Occipital lobe (tissue), 2 donors: ENCODE measurements around the gene DUOX2. TPM values are rescaled to one million over a fixed set of nuclear protein-coding genes. Genes with fewer than 3 reads are reported as not detected.
"Not testable (repeated sequence)": the region's sequence is repeated elsewhere in the genome, so short reads cannot be mapped to it uniquely, and the experiment has no call there.

ENCODE experiments used
- DNase-seq: peaks from one replicate; lab custom pipeline; 2025; lab: John Stamatoyannopoulos, UW
- total RNA-seq: library from RNA; depleted of rRNA; stranded (reverse); fragments of >200 nt; gene quantifications from one replicate; pipeline ENCODE4 v1.2.3, GENCODE V29; 2014

Gene DUOX2
- total RNA-seq, 1 donor from 2014 or later, result not detected

DNA sequence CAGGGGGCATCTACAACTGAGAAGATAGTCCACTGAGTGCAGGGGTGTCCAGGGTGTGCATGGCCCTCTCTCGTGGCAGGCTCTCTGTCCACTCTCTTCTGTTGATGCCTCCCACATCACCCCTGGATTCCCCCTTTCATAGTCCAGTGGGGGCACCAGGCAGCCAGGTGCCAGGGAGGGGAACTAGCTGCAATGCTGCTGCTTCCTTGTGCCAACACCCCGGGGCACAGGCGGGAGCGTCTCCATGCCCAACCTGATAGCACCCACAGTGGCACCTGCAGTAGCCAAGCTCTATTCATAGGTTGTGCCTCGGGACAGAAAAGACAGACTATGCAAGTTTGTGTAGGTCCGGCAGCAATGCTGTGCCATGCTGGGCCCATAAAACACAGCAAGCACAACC, 11.7 kb downstream of the DUOX2 start:
- DNase-seq, result no peak

DNA sequence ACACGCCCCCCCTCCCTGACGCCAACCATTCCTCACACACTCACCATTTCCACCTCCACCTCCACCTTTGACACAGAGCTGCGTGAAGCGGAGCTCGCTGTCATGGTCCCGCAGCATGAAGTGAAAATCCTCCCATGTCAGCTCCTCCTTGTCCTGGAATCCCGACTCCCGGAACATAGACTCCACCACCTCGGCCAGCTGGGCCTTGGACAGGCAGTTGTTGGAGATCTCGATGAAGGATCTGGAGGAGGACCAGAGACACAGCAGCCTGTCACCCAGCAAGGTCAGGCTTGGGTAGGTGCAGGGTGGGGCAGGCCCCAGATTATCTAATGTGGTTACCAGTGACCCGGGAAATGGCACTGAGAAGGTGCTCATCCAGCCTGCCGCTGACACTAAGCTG, 12.2 kb downstream of the DUOX2 start:
- DNase-seq, result no peak

DNA sequence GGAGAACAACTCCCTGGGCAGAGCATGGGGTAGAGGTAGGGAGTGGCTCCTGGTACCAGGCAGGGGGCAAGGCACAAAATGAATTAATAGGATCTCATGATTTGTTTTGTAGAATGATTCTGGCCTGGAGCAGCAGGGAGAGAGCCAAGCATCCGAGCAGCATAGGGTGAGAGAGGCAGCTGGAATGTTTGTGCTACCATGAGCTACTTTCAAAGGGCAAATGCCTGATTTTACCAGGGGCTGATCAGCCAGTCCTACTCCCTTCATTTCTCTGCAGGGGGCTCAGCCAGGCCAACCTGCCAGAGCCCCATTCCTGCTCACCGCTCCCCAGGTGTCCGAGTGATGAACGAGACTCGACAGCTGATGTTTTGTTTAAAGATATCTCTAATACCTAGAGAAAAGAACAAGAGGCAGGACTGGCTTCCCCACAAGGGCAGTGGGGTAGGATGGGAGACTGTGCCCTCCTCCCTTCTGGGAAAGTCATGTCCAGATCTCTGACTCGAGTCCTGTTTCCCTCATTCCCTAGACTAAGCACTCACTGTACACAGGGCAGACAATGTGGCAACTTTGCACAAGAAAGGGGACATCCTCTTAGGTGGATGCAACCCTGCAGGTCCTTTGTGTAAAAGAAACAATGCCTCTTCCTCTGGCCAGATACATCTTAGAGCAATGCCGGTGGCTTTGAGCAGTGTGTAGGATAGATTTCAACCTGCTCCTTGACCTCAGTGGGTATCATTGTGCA, 12.9 kb downstream of the DUOX2 start:
- DNase-seq, result no peak

DNA sequence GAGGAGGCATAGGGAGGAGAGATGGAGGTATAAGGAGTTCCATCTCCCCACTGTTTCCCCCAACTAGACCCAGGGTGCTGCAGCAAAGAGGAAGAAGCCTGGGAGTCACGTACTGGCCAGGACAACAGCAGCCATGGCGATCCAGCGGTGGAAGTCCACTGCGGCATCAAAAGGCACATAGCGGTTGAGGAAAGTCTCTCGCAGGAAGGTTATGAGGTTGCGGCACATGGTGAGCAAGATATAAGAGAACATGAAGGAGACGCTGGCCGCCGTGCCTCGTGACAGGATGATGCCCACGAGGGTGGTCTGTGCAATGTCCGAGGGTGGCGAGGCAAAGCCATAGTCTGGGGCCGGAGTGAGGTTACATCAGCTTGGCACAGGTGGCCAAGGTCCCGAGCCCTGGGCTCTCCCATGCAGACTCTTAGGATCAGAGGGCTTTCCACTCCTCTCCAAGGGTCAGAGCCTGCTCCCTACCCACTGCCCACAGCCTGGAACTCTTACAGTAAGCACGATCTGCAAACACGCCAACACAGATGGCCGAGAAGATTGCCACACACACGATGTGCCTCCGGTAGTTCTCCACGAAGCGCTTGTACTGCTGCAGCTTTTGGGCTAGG, 14.3 kb downstream of the DUOX2 start:
- no peak for DNase-seq

DNA sequence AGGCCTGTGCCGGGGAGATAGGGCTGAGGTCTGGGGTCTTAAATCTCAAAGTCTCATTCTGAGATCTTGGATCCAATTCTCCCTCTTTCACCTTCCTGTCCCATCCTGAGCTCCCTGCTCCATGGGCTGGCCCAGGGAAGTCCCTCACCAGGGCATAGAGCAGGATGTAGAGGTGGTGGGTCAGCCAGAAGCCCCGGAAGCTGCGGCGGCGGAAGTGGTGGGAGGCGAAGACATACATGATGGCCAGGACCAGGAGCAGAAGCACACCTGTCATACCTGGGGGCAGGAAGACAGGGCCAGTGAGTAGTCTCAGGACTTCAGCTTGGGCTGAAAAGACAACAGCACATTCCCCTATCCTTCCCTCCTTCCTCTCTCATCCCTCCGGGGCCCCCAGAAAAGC, 16.5 kb downstream of the DUOX2 start:
- no peak for DNase-seq

DNA sequence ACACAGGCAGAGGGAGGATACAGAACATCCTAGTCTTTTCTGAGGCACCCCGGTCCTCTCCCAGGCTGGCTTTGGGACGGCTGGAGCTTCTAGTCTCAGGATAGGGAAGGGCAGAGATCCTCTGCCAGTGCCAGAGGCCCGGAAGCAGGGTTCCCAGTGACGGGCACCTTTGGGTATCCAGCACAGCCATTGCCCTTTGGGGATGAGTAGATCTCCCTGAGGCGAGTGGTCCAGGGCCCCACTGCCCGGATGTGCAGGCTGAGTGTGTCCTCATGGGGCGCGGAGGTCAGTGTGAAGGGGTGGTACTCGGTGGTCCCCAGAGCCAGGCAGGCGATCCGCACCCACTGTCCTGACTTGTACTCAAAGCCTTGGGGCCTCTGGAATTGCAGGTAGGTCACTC, 18.3 kb downstream of the DUOX2 start:
- no peak for DNase-seq

DNA sequence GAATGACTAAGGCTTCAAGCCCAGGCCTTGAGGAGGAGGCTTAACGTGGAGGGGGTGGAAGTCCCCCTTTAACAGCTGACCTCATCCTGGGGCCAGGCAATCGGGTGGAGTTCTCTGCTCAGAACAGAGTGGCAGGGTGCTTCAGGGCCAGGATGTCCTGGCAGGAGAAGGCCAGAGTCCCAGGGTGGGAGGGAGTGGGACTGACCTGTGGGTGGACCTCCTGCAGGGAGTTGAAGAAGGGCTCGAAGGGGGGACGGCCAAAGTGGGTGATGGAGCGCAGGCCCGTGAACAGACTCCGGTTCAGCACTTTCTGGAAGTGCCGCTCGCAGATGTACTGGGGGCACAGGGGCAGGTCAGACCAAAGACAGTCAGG, 19.6 kb downstream of the DUOX2 start:
- DNase-seq, result no peak

DNA sequence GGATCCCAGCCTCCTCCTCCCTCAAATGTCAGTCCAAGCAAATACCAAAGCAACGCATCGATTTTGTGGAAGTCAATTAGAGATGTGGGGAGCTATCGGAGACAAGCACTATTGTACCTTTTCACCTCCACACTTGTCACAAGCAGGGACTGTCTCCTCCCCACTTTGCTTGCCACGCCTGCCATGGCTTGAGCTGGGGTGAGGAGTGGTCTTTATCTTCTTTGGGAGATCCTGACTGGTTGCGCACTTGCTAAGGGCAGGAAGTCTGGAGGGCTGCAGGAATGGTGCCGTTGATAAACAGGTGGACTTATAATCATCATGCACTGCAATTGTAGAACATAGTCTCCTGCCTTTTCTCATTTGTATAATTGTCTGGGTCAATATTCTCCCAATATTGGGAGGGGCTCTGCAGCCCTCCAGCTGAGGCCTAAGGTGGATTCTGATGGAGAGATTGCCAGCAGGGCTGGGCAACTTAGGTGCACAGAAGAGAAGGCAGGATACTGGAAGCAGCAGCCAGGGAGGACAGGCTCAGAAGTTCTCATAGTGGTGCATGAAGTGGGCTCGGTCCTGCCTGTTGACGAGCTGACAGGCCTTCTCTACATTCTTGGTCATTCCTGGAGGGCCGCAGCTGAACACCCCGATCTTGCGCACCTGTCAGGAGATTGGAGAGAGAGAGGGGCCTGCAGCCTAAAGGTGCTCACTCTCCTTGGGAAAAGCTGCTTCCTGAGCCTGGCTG, 20.2 kb downstream of the DUOX2 start:
- no peak for DNase-seq

DNA sequence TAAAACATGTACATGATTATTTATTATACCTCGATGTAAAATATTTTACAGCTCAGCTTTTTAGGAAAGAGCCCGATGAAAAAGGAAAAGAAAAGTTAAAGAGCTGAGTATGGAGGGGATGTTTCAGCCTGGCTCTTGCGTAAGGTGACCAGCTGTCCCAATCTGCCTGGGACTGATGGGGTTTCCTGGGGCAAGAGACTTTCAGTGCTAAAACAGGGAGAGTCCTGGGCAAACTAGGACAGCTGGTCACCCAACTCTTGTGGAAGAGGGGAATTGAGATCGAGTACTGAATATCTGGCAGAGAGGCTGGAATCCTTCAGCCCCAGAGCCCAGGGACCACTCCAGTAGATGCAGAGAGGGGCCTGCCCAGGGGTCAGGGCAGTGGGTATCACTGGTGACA, 21.0 kb downstream of the DUOX2 start:
- no peak for DNase-seq

DNA sequence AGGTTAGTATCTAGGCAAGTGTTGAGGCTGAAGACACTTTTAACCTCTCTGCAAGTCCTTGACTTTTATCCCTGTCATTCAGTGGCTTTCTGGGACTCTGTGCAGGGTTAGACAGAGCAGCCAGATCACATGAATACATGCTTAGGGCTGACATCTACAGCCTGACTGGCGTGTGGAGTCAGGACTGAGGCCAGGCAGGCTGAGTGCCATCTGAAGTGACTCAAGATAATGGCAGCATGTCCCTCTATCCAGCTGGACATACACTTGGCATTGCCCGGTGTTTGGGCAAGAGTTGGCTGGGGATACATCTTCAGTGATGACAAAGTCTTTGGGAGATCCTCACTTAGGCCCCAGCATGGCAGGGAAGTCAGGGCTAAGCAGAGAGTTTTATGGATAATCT, 22.4 kb downstream of the DUOX2 start:
- DNase-seq, result no peak

DNA sequence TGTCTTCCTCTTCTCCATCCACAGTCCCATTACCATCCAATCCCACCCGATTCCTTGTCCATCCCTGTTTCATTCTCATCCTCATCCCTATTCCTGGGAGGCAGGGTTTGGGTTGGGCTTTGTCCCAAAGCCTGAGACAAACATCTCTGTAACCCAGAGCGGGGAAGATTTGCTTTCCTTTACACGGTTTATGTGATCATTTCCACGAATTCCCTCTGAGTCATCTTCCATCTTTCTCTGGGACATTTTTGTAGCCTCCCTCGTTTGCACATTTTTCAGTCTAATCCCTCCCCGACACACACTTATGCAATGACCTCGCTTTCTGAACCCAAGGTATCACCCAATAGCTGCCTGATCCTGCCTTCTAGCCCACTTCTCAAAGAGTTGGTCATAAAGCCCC, 22.8 kb downstream of the DUOX2 start:
- no peak for DNase-seq

DNA sequence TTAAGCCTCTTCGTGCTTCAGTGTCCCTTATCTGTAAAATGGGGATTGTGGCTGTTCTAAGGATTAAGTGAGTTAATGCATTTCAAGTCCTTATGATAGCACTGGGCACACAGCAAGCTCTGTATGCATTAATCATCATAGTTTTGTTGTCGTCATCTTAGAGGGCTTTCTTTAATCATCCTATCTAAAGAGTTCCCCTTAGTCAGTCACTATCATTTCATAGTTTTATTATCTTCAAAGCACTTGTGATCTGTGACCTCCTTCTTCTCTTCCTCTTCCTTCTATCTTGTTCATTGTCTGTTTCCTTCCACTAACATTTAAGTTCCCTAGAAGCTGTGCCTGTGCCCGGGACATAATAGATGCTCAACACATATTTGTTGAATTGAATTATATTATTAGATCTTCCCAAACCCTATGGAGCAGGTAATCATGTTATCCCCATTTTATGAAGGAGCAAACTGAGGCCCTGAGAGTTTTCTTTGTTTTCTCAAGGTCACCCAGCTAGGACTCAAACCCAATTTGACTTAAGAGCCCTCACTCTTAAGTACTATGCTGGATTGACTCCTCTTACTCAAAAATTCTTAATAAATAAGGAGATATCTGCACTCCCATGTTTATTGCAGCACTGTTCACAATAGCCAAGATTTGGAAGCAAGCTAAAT, 24.1 kb downstream of the DUOX2 start:
- no peak for DNase-seq

DNA sequence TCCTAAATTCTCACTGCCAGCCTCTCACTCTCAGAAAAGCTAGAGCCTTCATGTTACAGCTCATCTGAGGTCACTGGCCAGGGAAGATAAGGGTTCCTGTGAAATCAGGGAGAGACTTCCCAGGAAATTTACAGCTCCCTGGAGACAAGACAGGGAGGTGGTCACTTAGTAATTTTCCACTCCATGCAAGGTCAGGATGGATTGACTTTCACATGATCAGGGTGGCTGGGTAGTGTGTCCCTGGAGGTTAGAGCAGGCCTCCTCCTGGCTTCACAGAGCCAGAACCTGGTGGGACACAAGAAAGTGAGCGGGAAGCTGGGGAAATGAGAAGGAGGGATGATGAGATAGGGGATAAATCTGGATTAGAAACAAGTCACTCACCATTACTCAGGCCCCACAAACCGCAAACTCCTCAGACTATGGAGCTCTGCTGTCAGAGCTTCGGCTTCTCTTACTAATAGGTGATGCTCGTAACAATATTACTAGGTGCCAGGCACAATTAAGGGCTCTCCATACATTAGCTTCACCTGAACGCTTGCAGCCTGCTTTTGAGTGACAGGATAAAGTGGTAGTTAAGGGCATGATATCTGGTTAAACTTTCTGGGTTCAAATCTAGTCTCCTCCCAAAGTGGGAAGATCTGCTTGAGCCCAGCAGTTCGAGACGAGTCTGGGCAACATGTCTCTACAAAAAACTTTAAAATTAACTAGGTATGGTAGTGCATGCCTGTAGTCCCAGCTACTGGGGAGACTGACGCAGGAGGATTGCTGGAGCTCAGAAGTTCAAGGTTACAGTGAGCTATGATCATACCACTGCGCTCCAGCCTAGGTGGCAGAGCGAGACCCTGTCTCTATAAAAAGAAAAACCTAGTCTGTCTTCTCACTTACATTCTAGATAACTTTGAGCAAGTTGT, 24.9 kb downstream of the DUOX2 start:
- no peak for DNase-seq

DNA sequence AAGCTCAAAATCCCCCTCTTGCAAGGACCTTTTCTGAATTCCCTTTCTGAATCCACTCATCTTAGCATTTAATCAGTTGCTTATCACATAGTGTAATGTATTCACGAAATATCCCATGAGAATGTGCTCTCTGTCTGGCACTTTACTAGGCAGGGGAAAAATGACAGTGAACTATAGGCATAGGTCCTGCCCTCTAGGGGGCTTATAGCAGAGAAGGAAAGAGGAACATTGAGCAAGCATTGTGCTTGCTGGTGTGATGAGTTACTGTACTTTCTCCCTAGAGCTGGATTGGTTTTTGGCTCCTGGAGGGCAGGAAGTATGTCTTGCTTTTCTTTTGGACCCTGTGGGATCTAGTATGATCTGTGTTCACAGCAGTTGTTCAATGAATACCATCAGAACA, 26.5 kb downstream of the DUOX2 start:
- no peak for DNase-seq

DNA sequence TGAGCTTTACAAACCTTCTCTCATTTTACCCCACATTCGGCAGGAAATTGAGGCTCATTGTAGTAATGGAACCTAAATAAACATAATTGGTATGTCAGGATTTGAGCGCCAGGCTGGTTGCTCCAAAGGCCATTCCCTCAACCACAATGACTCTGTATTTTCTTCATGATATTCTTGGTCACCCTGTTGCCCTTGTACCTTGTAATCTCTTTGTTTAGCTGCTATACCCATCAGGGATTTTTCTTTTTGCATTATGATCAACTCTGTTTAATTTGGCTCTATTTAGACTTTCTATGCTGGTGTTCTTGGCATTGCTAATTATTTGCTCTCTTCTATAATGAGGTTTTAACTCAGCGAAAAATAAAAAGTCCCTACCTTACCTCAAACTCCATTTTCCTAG, 29.8 kb downstream of the DUOX2 start:
- no peak for DNase-seq

DNA sequence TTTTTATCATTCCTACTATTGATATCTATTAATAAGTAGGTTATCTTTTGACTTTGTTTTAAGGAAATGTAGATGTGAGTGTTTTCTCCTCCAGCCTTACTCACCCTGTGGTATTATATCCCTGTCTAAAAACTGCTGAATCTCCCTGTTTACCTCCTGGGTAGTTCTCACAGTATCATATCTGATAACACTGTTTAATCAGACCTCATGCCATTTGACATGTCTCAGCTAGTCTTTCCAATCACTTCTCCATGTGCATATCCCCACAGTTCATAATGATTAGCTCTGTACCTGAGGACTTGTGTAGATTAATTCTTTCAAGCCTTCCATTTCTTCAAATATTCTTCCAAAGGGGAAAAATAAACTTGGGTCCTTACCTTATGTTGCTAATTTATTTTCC, 30.7 kb downstream of the DUOX2 start:
- no peak for DNase-seq

DNA sequence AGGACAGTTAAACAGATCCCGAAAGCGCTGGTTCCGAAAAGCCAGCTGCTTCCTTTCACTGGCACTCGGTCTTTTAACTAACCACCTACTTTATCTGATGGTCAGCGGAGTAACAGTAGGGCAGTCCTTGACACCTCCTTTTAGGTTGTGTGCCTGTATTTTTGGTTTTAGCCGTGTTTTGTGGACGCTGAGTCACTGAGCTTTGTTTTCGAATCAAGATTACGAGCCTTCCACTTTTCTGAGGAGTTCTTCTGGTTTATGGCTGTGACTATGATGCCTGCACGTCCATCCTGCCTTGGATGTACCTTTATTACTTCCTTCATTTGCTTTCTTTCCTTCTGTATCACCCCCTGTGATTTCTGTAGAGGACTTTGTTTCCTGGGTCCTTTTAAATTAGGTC, 31.6 kb downstream of the DUOX2 start:
- DNase-seq, result not testable (repeated sequence)

DNA sequence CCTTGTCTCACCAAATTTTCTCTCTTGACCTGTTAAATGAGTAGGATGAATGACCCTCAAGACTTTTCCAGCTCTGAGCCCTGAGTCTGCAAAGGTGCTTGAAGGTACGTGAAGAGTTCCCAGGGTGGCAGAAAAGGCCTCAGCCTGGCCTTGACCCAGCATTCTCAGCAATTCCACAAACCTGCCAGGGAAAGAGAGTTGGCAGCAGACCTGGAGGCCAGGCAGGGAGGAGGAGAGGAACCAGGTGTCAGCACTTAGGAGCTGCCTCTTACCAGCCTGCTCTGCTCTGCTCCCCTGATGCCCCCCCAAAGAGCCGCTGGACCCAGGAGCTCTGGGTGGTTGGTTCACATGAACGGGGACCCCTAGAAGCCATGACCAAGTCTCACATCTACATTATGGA, 33.4 kb downstream of the DUOX2 start:
- DNase-seq, result not testable (repeated sequence)

DNA sequence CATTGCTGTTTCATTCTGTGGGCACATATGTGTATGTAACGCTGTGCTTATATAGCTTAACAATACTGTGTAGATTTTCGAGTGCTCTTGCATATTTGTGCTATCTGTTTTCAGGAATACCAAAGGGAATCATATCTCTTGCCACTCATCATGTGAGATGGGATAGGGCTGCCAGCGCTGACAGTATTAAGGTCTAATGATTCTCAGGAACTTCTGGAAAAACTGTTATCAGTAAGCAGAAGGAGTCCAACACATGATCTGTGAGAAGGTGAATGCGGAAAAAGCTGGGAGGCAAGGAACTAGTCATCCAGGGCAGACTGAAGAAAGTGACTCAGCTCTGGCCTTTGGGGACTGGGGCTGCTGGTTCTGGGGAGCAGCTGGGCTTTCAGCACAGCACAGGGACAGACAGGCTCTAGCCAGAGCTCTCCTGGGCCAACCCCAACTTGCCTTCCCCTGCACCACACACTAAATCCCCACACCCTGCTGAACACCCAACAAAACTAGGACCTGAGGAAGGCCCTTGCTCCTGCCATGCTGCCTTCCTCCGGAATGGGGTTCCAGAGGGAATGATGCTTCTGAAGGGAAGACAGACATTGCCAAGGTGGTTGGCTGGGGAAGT, 34.2 kb downstream of the DUOX2 start:
- DNase-seq, result not testable (repeated sequence)

DNA sequence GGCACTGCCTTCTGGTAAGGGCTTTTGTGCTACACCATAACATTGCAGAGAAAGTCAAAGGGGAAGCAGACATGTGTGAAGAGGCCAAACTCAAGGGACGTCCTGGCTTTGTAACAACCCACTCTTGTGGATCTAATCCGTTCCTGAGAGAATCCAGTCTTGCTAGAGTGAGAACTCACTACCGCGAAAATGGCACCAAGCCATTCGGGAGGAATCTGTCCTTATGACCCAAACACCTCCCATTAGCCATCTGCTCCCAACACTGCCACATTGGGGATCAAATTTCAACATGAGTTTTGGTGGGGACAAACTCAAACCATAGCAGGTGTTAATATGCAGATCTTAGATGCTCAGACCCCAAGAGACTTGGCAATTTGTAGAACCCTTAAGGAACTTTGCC, 34.8 kb downstream of the DUOX2 start:
- DNase-seq, result not testable (repeated sequence)

DNA sequence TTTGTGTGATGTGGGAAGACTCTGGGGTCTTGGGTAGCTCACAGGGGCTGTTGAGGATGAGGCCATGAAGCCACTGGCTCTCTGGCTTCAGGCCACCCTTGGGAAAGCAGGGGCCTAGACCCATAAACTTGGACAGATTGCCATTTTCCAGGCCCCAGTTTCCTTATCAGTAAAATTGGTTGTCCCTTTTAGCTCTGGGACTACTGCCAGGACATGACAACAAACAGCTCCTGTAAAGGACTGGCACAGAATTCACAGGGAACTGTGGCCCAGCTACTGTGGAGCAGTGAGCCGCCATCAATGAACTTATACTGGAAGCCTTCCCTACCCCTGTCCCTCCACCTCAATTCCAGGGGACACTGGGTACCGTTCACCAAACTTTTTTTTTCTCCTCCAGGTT, 36.6 kb downstream of the DUOX2 start:
- DNase-seq, result not testable (repeated sequence)
